ENCODE data around the gene COBL. TPM values are rescaled to one million over a fixed set of nuclear protein-coding genes. Genes with fewer than 3 reads are reported as not detected.
A peak's percentile ranks its signal among the peaks of the same experiment; 100 is the strongest.

COBL gene
- total RNA-seq, 3 donors from 2014 or later, result 2.2 to 37.3 (median 16.1) TPM

- no peak overlapping the region for H3K27ac ChIP-seq
- H3K4me1 ChIP-seq, result no peaks in the 10 kb centered on the region
- TF ChIP-seq CTCF (IDR thresholded peaks at IDR 0.05), result no peak
- TF ChIP-seq POLR2A (IDR thresholded peaks at IDR 0.05), result no peak
- TF ChIP-seq POLR2AphosphoS5 (IDR thresholded peaks at IDR 0.05), result no peak
- DNase-seq (ENCODE audit: low spot score in 2 of 2), result no peak
- no peaks in the 10 kb centered on the region for H3K9me3 ChIP-seq
- intact Hi-C loops (cut with DNase I; ENCODE audit: low total_unique reads), result no loop called here
- no peaks in the 10 kb centered on the region for H3K27me3 ChIP-seq
- H3K4me3 ChIP-seq, result no peak overlapping the region
- no peaks in the 10 kb centered on the region for H3K36me3 ChIP-seq
Observed at GRCh38 chr7:51318886-51319579, 2.4 kb upstream of the COBL start.

- no peak overlapping the region for H3K4me3 ChIP-seq
- intact Hi-C loops (cut with DNase I; ENCODE audit: low total_unique reads), result no loop called here
- TF ChIP-seq CTCF (IDR thresholded peaks at IDR 0.05) (no peak), POLR2AphosphoS5 (IDR thresholded peaks at IDR 0.05) (no peak), POLR2A (IDR thresholded peaks at IDR 0.05) (no peak)
- no peaks in the 10 kb centered on the region for H3K9me3 ChIP-seq
- no peaks in the 10 kb centered on the region for H3K27me3 ChIP-seq
- DNase-seq (ENCODE audit: low spot score in 2 of 2), result no peak
- no peak overlapping the region for H3K27ac ChIP-seq
- H3K4me1 ChIP-seq, result no peaks in the 10 kb centered on the region
- no peaks in the 10 kb centered on the region for H3K36me3 ChIP-seq
Observed at GRCh38 chr7:51318001-51318400, 1.4 kb upstream of the COBL start.

- Histone ChIP-seq H3K36me3 (no peaks in the 10 kb centered on the region), H3K4me1 (no peaks in the 10 kb centered on the region), H3K9me3 (no peaks in the 10 kb centered on the region), H3K27me3 (no peaks in the 10 kb centered on the region), H3K4me3 (peak overlapping the region in 2 of 3 donors; percentile 59 to 87), H3K27ac (peak overlapping the region; percentile 82 to 83)
- intact Hi-C loops (cut with DNase I; ENCODE audit: low total_unique reads), result no loop called here
- no peak for DNase-seq (ENCODE audit: low spot score in 2 of 2)
- TF ChIP-seq POLR2A (IDR thresholded peaks at IDR 0.05) (no peak), CTCF (IDR thresholded peaks at IDR 0.05) (no peak), POLR2AphosphoS5 (IDR thresholded peaks at IDR 0.05) (no peak)
Observed at GRCh38 chr7:51317582-51317910, 937 bp upstream of the COBL start.

- DNase-seq (ENCODE audit: low spot score in 2 of 2), result peak; percentile 45 to 58
- intact Hi-C loops (cut with DNase I; ENCODE audit: low total_unique reads), result no loop called here
- H3K27me3 ChIP-seq, result no peaks in the 10 kb centered on the region
Observed at GRCh38 chr7:51316262-51316665, 345 bp downstream of the COBL start.

More at GRCh38 chr7:51316262-51316665, 345 bp downstream of the COBL start:
- Histone ChIP-seq H3K4me1 (no peaks in the 10 kb centered on the region), H3K9me3 (no peaks in the 10 kb centered on the region), H3K4me3 (peak overlapping the region; percentile 50 to 87 (median 59)), H3K27ac (peak overlapping the region; percentile 83 to 90), H3K36me3 (no peaks in the 10 kb centered on the region)
- TF ChIP-seq CTCF (IDR thresholded peaks at IDR 0.05) (peak in 2 of 3 donors; percentile 31 to 45), POLR2A (IDR thresholded peaks at IDR 0.05) (no peak), POLR2AphosphoS5 (IDR thresholded peaks at IDR 0.05) (no peak)
